GM18526 (cell line): ENCODE measurements around the gene MORC2.

Experiments
- POLR2A ChIP-seq: IDR thresholded peaks from 3 replicates; pipeline ENCODE4 v1.6.1; 2011; ENCODE audit not compliant: insufficient read length; ENCODE audit errors: extremely low read depth

Gene MORC2

GRCh38 chr22:30910358-30910757 is 58.2 kb downstream of the MORC2 start:
- TF ChIP-seq POLR2A: no peak

- no peak for TF ChIP-seq POLR2A
Observed at GRCh38 chr22:30909306-30909705, 59.3 kb downstream of the MORC2 start.

GRCh38 chr22:30908051-30908461 is 60.5 kb downstream of the MORC2 start:
- TF ChIP-seq POLR2A: no peak

GRCh38 chr22:30906946-30907345 is 61.6 kb downstream of the MORC2 start:
- TF ChIP-seq POLR2A: no peak

- no peak for TF ChIP-seq POLR2A
Observed at GRCh38 chr22:30906411-30906810, 62.2 kb downstream of the MORC2 start.

- no peak for TF ChIP-seq POLR2A
Observed at GRCh38 chr22:30905696-30906341, 62.8 kb downstream of the MORC2 start.

- TF ChIP-seq POLR2A: no peak
Observed at GRCh38 chr22:30903876-30904460, 64.6 kb downstream of the MORC2 start.

GRCh38 chr22:30902496-30903357 is 65.8 kb downstream of the MORC2 start:
- no peak for TF ChIP-seq POLR2A

- TF ChIP-seq POLR2A: no peak
Observed at GRCh38 chr22:30894371-30894740, 74.2 kb downstream of the MORC2 start.

- TF ChIP-seq POLR2A: no peak
Observed at GRCh38 chr22:30893434-30894370, 74.9 kb downstream of the MORC2 start.

- no peak for TF ChIP-seq POLR2A
Observed at GRCh38 chr22:30892731-30893221, 75.8 kb downstream of the MORC2 start.

- no peak for TF ChIP-seq POLR2A
Observed at GRCh38 chr22:30892286-30892685, 76.3 kb downstream of the MORC2 start.

- no peak for TF ChIP-seq POLR2A
Observed at GRCh38 chr22:30891781-30892180, 76.8 kb downstream of the MORC2 start.

- no peak for TF ChIP-seq POLR2A
Observed at GRCh38 chr22:30891443-30891755, 77.2 kb downstream of the MORC2 start.

GRCh38 chr22:30890686-30891442 is 77.7 kb downstream of the MORC2 start:
- TF ChIP-seq POLR2A: no peak

GRCh38 chr22:30889996-30890480 is 78.5 kb downstream of the MORC2 start:
- no peak for TF ChIP-seq POLR2A
